IMR-90 (cell line): Measurements from ENCODE around the gene TP53AIP1. TPM values are rescaled to one million over a fixed set of nuclear protein-coding genes. Genes with fewer than 3 reads are reported as not detected.

Experiments
- ATAC-seq: fragments of 200-7000 bp; cut with Tn5 transposase; 2 replicates; pipeline ENCODE4 v1.9.1; 2020; ENCODE audit warnings: low read depth, mild to moderate bottlenecking, moderate library complexity
- BruUV-seq: library from RNA; stranded (reverse); fragments of 400-500 nt; replicated peaks from 2 replicates; lab custom pipeline; 2021; lab: Mats Ljungman, UMichigan
- CTCF ChIA-PET: fragments of 300-600 bp; formaldehyde crosslinking; extraction: SDS; loops from one replicate; lab custom pipeline; 2021; ENCODE audit warnings: antibody characterized with exemption; lab: Yijun Ruan, JAX
- POLR2A ChIA-PET: fragments of 300-600 bp; sonication (Branson Sonifier 250); formaldehyde crosslinking; loops from one replicate; lab custom pipeline; 2022; ENCODE audit warnings: antibody characterized with exemption; ENCODE audit not compliant: unreplicated experiment; lab: Charles Lee
- DNase-seq: peaks from one replicate; pipeline ENCODE4 v3.0.0; 2013
- H2AFZ ChIP-seq: replicated peaks from 2 replicates; pipeline ENCODE3; 2013; ENCODE audit warnings: low read length, mild to moderate bottlenecking; ENCODE audit not compliant: poor library complexity
- H2AK5ac ChIP-seq: 2 replicates; pipeline ENCODE4 v1.6.1; 2013; ENCODE audit warnings: low read depth, low read length, inconsistent platforms
- H2AK9ac ChIP-seq: replicated peaks from 2 replicates; pipeline ENCODE3; 2013; ENCODE audit warnings: mild to moderate bottlenecking, low read depth, low read length, moderate library complexity; ENCODE audit not compliant: poor library complexity
- H2BK120ac ChIP-seq: 2 replicates; pipeline ENCODE4 v1.6.1; 2013; ENCODE audit warnings: low read depth, low read length, inconsistent platforms
- H2BK15ac ChIP-seq: 3 replicates; pipeline ENCODE4 v1.6.1; 2013; ENCODE audit warnings: low read depth, low read length, inconsistent platforms
- H2BK20ac ChIP-seq: 2 replicates; pipeline ENCODE4 v1.6.1; 2013; ENCODE audit warnings: low read depth, mild to moderate bottlenecking, inconsistent platforms, low read length, moderate library complexity
- H2BK5ac ChIP-seq: 2 replicates; pipeline ENCODE4 v1.6.1; 2013; ENCODE audit warnings: mild to moderate bottlenecking, low read depth, low read length, inconsistent platforms; ENCODE audit not compliant: poor library complexity, severe bottlenecking
- H3K14ac ChIP-seq: replicated peaks from 2 replicates; pipeline ENCODE4 v1.6.1; 2013; ENCODE audit warnings: low read depth, low read length, inconsistent platforms
- H3K18ac ChIP-seq: 2 replicates; pipeline ENCODE4 v1.6.1; 2013; ENCODE audit warnings: low read depth, low read length, control low read depth
- H3K23ac ChIP-seq: 2 replicates; pipeline ENCODE4 v1.6.1; 2013; ENCODE audit warnings: low read depth, low read length, inconsistent platforms
- H3K27ac ChIP-seq: 2 replicates; pipeline ENCODE4 v1.5.1; 2013; ENCODE audit warnings: mild to moderate bottlenecking, control low read depth, low read length; ENCODE audit not compliant: insufficient read depth
- H3K27me3 ChIP-seq: 2 replicates; pipeline ENCODE4 v1.6.1; 2013; ENCODE audit warnings: low read length; ENCODE audit not compliant: control insufficient read depth, insufficient read depth
- H3K36me3 ChIP-seq: 2 replicates; pipeline ENCODE4 v1.6.1; 2013; ENCODE audit warnings: low read length, mixed read lengths; ENCODE audit not compliant: control insufficient read depth, insufficient read depth
- H3K4ac ChIP-seq: 2 replicates; pipeline ENCODE4 v1.6.1; 2013; ENCODE audit warnings: low read depth, low read length, inconsistent platforms
- H3K4me1 ChIP-seq: 2 replicates; pipeline ENCODE4 v1.6.1; 2013; ENCODE audit warnings: low read length, mixed read lengths; ENCODE audit not compliant: control insufficient read depth, insufficient read depth
- H3K4me2 ChIP-seq: 2 replicates; pipeline ENCODE4 v1.6.1; 2013; ENCODE audit warnings: low read depth, mild to moderate bottlenecking, control low read depth, low read length, moderate library complexity
- H3K4me3 ChIP-seq: 2 replicates; pipeline ENCODE4 v1.5.1; 2013; ENCODE audit warnings: low read depth, mild to moderate bottlenecking, control low read depth, low read length, moderate library complexity; ENCODE audit not compliant: insufficient read depth
- H3K56ac ChIP-seq: 2 replicates; pipeline ENCODE4 v1.6.1; 2013; ENCODE audit warnings: low read length, inconsistent platforms; ENCODE audit not compliant: insufficient read depth; ENCODE audit errors: extremely low read depth
- H3K79me1 ChIP-seq, 2 experiments: 2 replicates each; pipeline ENCODE4 v1.6.1; 2013; ENCODE audit warnings: low read length in 2 of 2, inconsistent platforms in 1 of 2, low read depth in 1 of 2
- H3K9ac ChIP-seq: 2 replicates; pipeline ENCODE4 v1.6.1; 2013; ENCODE audit warnings: low read depth, low read length, control low read depth
- H3K9me1 ChIP-seq: 2 replicates; pipeline ENCODE4 v1.6.1; 2013; ENCODE audit warnings: low read length, inconsistent platforms; ENCODE audit not compliant: insufficient read depth
- H3K9me3 ChIP-seq: 2 replicates; pipeline ENCODE4 v1.6.1; 2013; ENCODE audit warnings: low read length; ENCODE audit not compliant: control insufficient read depth, insufficient read depth
- H4K20me1 ChIP-seq: 2 replicates; pipeline ENCODE4 v1.6.1; 2013; ENCODE audit warnings: low read length, inconsistent platforms; ENCODE audit not compliant: insufficient read depth
- H4K5ac ChIP-seq: 2 replicates; pipeline ENCODE4 v1.6.1; 2013; ENCODE audit warnings: mild to moderate bottlenecking, low read depth, low read length, control low read depth
- H4K8ac ChIP-seq, 2 experiments: 2 replicates each; pipeline ENCODE4 v1.6.1; 2013; ENCODE audit warnings: low read depth in 2 of 2, low read length in 2 of 2, control low read depth in 1 of 2, inconsistent platforms in 1 of 2
- H4K91ac ChIP-seq: 2 replicates; pipeline ENCODE4 v1.6.1; 2013; ENCODE audit warnings: low read depth, low read length, inconsistent platforms; ENCODE audit not compliant: insufficient read depth
- BHLHE40 ChIP-seq: fragments of 150-350 bp; IDR thresholded peaks from 2 replicates; pipeline ENCODE4 v1.6.1; 2016; ENCODE audit warnings: mild to moderate bottlenecking, low read depth, low read length
- CEBPB ChIP-seq: IDR thresholded peaks from 2 replicates; pipeline ENCODE4 v1.6.1; 2012; ENCODE audit warnings: low read depth, low read length, improper control_type of control experiment
- CHD1 ChIP-seq: IDR thresholded peaks from 2 replicates; pipeline ENCODE4 v1.6.1; 2012; ENCODE audit warnings: low read depth, low read length, improper control_type of control experiment
- FOS ChIP-seq: fragments of 150-350 bp; IDR thresholded peaks from 2 replicates; pipeline ENCODE4 v1.6.1; 2016; ENCODE audit warnings: low read depth, low read length
- MAFK ChIP-seq: IDR thresholded peaks from 2 replicates; pipeline ENCODE4 v1.6.1; 2012; ENCODE audit warnings: low read depth, low read length, improper control_type of control experiment
- MAZ ChIP-seq: IDR thresholded peaks from 2 replicates; pipeline ENCODE4 v1.6.1; 2012; ENCODE audit warnings: low read depth, mild to moderate bottlenecking, low read length, improper control_type of control experiment, moderate library complexity, borderline replicate concordance
- NFE2L2 ChIP-seq: fragments of 150-350 bp; IDR thresholded peaks from 2 replicates; pipeline ENCODE4 v1.6.1; 2016; ENCODE audit warnings: low read depth, mild to moderate bottlenecking, low read length
- POLR2A ChIP-seq: IDR thresholded peaks from 2 replicates; pipeline ENCODE4 v1.6.1; 2012; ENCODE audit warnings: mild to moderate bottlenecking, low read depth, low read length
- SMC3 ChIP-seq: fragments of 150-350 bp; IDR thresholded peaks from 2 replicates; pipeline ENCODE4 v1.6.1; 2016; ENCODE audit warnings: low read depth, mild to moderate bottlenecking, antibody characterized with exemption, low read length, moderate library complexity
- WGBS, 2 experiments: methylation state at CpG; one replicate each; pipeline versions ENCODE4 v1.1.5 to v1.1.7; 2013; ENCODE audit warnings: missing lambda C conversion rate in 2 of 2; ENCODE audit not compliant: insufficient read length in 1 of 2; ENCODE audit errors: extremely low coverage in 2 of 2; 5-methylcytosine and 5-hydroxymethylcytosine counted together
- dilution Hi-C: fragments of 300-500 bp; cut with HindIII; formaldehyde crosslinking; loops from one replicate; pipeline ENCODE4 v1.14.3; 2018; ENCODE audit warnings: low sequenced_read_pairs; ENCODE audit not compliant: unreplicated experiment
- in situ Hi-C: fragments of 300-500 bp; cut with MboI; formaldehyde crosslinking; loops from 3 replicates; pipeline ENCODE4 v1.14.3; 2019; ENCODE audit warnings: low sequenced_read_pairs, inconsistent platforms, mixed read lengths
- intact Hi-C: fragments of 100-400 bp; cut with micrococcal nuclease; formaldehyde crosslinking; loops from 2 replicates; pipeline ENCODE4 v1.10.0; 2022
- polyA plus RNA-seq, 3 experiments: library from polyadenylated mRNA; depleted of rRNA; stranded (reverse); fragments of >200 nt; gene quantifications; 2 replicates each; pipeline ENCODE4 v1.2.3, GENCODE V29; 2012; ENCODE audit warnings: low replicate concordance in 1 of 3
- total RNA-seq: library from RNA; depleted of rRNA; stranded (reverse); fragments of >200 nt; gene quantifications from 2 replicates; pipeline ENCODE4 v1.2.3, GENCODE V29; 2012
- TF ChIP-seq, protein P1 (sequence below): conservative IDR thresholded peaks from 2 replicates; pipeline ENCODE4 v1.5.1; 2012; ENCODE audit warnings: mild to moderate bottlenecking, low read depth, low read length, improper control_type of control experiment

TP53AIP1 gene
- total and polyA plus RNA-seq, 2 of the 4 experiments (the other 2 are of a cell fraction), result not detected

DNA sequence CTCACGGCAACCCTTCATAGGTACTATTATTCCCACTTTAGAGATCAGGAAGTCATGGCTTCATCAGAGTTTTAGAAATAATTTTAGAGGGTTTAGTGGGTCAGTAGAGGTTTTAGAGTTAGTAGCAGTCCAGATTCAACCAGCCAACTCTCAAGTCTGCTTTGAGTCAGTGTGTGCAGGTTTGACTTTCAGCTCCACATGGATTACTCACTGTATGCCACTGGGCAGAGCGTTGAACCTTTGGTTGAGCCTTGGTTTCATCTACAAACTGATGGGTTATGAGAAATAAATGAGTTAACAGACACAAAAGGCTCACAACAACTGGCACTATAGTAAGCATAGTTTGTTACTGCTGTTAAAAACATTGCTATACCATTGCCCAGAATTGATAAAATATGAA, 19.0 kb upstream of the TP53AIP1 start:
- intact Hi-C loops, result no loop called here
- POLR2A ChIA-PET, result no interaction called here

More for the DNA sequence above, 19.0 kb upstream of the TP53AIP1 start:
- CTCF ChIA-PET, result interaction anchor here (0.6 to 1.4 kb wide), 2 partner anchors 76 to 789 kb away, joined by 4 read pairs; no protein-coding TSS in a partner anchor
- no CpG with 5 or more reads among the region's 2 CpGs for WGBS, 2 experiments
- Histone ChIP-seq H3K4me2 (no peak overlapping the region), H3K36me3 (no peaks in the 10 kb centered on the region), H3K27me3 (peaks cover 7% of the 10 kb centered on the region), H2AK9ac (no peak overlapping the region), H3K18ac (no peak overlapping the region), H2BK20ac (no peak overlapping the region), H3K9ac (no peak overlapping the region), H3K4ac (no peak overlapping the region), H3K56ac (no peak overlapping the region), H2BK5ac (no peak overlapping the region), H3K9me3 (no peaks in the 10 kb centered on the region), H4K5ac (no peak overlapping the region), H3K23ac (no peak overlapping the region), H4K91ac (no peak overlapping the region), H2BK15ac (no peak overlapping the region), H2BK120ac (no peak overlapping the region), H2AK5ac (no peak overlapping the region), H4K20me1 (no peaks in the 10 kb centered on the region), H3K79me1 (no peaks in the 10 kb centered on the region), H4K8ac (no peak overlapping the region), H3K9me1 (no peaks in the 10 kb centered on the region), H2AFZ (no peak overlapping the region), H3K4me3 (no peak overlapping the region), H3K14ac (no peak overlapping the region), H3K4me1 (no peaks in the 10 kb centered on the region), H3K27ac (no peak overlapping the region)
- TF ChIP-seq CHD1 (no peak), POLR2A (no peak), MAZ (no peak), CEBPB (no peak), SMC3 (no peak), FOS (no peak), BHLHE40 (no peak), NFE2L2 (no peak), MAFK (no peak)
- TF ChIP-seq, protein P1, sequence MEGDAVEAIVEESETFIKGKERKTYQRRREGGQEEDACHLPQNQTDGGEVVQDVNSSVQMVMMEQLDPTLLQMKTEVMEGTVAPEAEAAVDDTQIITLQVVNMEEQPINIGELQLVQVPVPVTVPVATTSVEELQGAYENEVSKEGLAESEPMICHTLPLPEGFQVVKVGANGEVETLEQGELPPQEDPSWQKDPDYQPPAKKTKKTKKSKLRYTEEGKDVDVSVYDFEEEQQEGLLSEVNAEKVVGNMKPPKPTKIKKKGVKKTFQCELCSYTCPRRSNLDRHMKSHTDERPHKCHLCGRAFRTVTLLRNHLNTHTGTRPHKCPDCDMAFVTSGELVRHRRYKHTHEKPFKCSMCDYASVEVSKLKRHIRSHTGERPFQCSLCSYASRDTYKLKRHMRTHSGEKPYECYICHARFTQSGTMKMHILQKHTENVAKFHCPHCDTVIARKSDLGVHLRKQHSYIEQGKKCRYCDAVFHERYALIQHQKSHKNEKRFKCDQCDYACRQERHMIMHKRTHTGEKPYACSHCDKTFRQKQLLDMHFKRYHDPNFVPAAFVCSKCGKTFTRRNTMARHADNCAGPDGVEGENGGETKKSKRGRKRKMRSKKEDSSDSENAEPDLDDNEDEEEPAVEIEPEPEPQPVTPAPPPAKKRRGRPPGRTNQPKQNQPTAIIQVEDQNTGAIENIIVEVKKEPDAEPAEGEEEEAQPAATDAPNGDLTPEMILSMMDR, result no peak
- in situ Hi-C loops, result loop anchor here (25.0 kb wide), 2 partner anchors 799 to 924 kb away; no protein-coding TSS in a partner anchor
- DNase-seq (no peak), ATAC-seq (no peak)
- no TSS peak for BruUV-seq
- dilution Hi-C loops, result no loop called here
